RCC 7860 (cell line): Measurements from ENCODE around the gene KIAA1549.

Source experiments
- DNase-seq: peaks from one replicate; pipeline ENCODE4 v3.0.0-alpha.2; 2015; ENCODE audit warnings: low spot score
- FAIRE-seq: peaks from 2 replicates; lab custom pipeline; 2012; peaks lifted over from hg19 to GRCh38; lab: Jason Lieb, UNC

KIAA1549 gene

DNA sequence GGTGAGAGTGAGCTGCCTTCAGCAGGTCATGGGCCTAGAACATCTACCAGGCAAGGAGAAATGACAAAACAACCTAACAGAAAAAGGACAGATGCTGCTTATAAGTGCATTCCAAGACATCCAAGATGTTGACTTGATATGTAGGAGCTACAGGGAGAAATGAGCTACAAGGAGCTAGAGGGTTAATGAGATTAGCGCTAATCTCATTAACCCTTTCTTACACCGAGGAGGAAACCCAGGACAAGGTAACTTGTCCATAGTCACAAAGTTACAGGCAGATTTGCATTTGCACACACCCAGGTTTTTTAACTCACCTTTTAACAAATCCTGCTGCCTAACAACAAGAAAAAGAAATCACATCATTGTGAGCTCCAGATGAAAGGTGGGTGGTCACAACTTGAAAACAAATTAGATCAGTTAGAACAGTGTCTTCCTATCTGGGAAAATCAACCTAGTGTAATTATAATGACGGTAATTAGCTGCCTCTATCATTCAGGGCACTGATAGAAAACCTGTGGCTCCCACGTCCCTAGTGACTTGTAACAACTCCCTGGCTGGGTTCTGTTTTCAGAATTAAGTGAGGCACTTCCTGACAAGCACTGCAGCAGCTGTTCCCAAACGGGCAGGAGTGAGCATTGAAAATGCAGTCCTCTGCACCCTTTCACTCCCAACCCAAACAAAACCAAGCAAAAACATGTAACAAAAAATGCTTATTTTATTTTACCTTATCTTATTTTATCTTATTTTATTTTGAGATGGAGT, 5.7 kb downstream of the KIAA1549 start:
- FAIRE-seq (no peak), DNase-seq (no peak)

DNA sequence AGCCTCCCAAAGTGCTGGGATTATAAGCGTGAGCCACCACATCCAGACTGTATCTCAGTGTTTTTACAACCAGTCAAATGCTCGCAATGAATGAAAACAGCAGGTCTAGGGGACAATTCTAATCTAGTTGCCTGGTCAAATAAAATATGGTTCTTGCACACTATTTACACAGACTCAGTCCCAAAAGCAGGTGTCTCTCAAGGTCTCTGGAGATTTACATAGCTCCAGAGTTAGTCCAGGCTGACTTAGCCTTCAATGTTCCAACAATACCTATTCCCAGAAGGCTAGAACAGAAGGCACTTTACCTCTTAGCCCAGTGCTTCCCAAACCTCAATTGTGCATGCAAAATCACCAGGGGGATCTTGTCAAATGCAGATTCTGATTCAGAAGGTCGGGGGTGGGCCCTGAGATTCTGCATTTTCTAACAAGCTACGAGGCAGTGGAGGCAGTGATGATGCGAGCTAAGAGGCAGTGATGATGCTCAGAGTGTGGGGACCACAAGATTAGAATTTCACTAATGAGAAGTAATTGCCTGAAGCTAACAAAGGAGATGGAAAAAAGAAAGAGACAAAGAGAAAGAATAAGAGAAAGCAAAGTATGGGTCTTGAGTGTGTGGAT, 6.4 kb downstream of the KIAA1549 start:
- DNase-seq = no peak
- FAIRE-seq = no peak

DNA sequence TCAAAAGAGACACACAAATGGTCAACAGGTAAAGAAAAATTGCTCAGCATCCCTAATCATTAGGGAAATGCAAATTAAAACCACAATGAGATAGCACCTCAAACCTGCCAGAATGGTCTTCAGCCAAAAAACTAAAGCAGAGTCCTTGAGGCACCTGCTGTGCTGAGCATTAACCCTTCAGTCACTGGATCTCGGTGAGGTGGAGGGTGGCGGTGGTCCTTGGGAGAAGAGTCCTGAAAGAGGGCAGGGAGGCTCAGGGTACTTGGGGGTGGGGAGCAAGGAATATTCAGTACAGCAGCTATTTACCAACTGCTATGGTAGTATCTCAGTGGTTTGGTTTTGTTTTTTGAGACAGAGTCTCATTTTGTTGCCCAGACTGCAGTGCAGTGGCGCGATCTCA, 7.1 kb downstream of the KIAA1549 start:
- FAIRE-seq = no peak
- DNase-seq = no peak

DNA sequence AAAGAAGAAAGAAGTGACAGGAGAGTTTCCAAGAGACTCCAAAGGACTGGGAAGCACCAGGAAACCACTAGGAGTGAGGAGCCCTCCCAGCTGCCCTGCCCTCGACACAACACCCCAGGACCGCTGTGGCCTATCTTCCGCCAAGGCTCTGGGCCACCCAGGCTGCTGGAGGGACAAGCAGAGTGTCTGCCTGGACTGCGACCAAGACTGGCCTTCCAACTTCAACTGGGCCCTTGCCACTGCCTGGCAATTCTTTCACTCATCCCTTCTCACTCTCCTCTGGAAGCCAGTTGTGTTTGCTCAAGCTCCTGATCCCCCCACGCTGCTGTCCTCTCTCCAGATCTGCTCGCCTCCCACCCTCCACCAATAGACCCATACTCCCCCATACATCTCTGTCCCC, 10.2 kb downstream of the KIAA1549 start:
- DNase-seq (no peak), FAIRE-seq (no peak)

DNA sequence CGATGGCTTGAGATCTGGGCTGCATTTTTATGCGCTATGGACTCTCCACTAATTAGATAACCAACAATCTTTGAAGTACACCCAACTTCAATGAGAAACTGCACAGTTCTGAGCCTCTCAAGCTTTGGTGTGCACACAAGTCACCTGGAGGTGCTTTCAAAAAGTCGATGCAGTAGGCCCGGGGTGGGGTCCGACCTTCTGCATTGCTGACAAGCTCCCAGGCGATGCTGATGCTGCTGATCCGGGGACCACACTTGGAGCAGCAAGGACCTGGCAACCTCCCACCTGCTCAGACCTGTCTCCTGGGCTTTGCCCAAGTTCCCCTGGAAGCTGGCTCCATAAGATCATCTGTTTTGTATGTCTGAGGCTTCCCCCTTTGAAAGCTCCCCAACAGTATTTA, 10.7 kb downstream of the KIAA1549 start:
- no peak for DNase-seq
- no peak for FAIRE-seq

DNA sequence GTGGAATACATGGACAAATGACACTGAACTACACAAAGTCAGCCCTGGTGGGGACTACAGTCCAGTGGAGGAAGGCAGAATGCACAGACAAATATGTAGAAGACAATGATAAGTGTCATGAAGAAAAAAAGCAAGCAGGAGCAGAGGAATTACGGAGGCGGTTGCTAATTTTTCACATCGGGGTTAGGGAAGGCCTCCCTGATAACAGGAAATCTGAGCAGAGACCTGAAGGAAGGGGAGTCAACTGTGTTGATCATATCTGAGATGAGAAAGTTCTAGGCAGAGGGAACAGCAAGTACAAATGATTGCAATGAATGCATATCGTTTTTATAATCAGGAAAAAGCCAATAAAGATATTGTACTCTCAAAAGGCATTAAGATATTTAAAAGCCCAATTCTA, 14.0 kb downstream of the KIAA1549 start:
- no peak for DNase-seq
- no peak for FAIRE-seq

DNA sequence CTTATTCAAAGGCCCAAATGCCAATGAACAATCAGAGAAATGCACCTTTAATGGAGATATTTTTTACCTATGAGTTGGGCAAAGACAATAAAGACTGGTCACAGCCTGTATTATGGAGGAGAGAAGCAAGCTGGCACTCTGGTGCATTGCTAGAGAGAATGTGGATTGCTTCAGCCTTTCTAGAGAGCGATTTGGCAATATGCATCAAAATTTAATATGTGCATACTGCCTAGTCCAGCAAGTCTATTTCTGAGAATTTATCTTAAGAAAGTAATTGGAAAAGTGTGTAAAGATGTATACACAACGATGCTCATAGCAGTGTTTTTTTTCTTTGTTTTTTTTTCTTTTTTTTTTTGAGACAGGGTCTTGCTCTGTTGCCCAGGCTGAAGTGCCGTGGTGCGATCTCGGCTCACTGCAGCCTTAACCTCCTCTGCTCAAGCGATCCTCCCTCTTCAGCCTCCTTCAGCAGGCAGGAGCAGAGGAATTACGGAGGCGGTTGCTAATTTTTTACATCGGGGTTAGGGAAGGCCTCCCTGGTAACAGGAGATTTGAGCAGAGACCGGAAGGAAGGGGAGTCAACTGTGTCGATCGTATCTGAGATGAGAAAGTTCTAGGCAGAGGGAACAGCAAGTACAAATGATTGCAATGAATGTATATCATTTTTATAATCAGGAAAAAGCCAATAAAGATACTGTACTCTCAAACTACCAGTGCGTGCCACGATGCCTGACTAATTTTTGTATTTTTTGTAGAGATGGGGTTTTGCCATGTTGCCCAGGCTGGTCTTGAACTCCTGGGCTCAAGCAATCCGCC, 16.4 kb downstream of the KIAA1549 start:
- no peak for FAIRE-seq
- DNase-seq = no peak

DNA sequence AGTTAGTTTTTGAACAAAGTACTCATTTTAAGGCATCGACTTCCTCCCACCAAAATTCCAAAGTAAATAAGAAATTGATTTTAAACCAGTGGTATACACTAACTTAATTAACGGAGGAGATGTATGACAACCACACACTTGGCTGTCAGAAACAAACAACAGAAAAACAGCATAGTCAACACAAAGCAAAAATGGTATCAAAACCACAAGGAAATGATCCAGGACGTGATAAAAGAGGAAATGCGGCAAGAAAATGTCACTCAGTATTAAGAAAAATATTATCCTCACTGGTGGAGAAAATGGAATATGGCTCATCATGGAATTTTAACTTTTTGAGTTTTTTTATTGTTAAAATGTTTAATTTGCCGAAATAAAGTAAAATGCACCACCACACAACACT, 17.5 kb downstream of the KIAA1549 start:
- no peak for DNase-seq
- no peak for FAIRE-seq

DNA sequence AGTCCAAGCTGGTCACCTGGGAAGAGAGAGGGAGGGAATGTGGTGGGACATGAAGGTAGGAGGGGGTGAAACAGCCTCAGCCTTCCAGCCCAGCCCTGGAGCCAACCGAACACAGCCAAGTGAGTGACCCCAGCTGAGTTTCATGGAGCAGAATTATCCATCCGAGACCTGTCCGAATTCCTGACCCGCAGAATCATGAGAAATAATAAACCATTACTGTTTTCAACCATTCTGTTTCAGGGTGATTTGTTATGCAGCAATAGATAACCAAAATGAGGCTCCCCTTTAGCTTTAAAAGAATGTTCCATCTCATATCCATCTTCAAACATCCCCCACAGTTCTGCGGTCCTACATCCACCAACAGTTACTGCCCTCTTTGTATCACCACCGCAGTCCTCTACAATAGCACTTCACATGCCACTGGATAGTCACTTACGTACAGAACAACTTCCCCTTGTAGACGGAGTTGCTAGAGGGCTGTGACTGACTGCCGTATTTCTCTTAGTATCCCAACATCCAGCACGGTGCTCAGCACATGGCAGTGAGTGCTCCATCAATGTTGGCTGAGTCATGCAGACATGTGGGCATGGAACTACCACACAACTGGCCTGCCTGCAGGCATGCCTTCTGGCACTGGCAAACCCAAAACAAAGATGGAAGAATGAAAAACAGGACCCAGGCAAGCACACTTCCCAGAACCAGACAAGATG, 18.5 kb downstream of the KIAA1549 start:
- no peak for DNase-seq
- FAIRE-seq = no peak

DNA sequence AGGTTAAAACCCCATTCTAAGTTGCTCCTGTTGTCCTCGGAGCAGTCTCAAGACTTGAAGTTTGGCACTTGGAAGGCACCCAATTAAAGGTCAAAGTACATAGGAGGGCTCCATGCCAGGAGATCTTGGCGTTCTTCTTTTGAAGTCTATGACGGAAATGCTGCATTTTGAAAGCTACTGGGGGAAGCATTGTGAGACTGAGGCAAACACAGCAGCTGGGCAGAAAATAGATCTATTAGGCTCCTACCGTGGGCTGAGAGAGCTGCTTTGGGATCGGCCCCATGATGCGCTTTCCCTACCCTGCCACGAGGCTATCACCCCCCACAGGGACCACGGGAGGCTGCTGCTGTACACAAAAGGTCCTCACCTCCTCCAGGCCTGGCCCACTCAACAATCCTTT, 20.0 kb downstream of the KIAA1549 start:
- DNase-seq (no peak), FAIRE-seq (no peak)

DNA sequence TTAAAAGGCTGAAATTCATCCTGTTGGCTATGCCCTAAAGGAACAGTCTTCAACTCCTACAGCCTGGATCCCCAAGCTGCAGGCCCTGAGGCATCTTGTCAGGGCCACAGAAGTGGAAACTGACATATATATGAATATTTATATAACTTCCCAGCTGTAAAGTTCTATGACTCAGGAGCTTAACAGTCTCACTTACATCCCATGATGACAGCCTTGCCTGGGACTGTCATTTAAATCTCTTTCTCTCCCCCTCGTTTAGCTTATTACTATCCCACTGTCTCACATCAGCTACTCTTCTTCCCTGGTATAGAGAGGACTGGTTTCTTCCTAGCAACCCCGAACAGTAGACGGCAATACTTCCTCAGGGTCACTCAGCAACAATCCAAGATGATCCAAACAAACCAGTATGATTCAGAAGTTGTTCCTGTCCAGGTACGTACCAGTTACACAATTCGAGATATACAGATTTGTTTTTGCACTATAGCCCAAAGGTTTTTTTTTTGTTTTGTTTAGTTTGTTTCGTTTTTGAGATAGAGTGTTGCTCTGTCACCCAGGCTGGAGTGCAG, 22.7 kb downstream of the KIAA1549 start:
- DNase-seq = no peak
- FAIRE-seq = no peak

DNA sequence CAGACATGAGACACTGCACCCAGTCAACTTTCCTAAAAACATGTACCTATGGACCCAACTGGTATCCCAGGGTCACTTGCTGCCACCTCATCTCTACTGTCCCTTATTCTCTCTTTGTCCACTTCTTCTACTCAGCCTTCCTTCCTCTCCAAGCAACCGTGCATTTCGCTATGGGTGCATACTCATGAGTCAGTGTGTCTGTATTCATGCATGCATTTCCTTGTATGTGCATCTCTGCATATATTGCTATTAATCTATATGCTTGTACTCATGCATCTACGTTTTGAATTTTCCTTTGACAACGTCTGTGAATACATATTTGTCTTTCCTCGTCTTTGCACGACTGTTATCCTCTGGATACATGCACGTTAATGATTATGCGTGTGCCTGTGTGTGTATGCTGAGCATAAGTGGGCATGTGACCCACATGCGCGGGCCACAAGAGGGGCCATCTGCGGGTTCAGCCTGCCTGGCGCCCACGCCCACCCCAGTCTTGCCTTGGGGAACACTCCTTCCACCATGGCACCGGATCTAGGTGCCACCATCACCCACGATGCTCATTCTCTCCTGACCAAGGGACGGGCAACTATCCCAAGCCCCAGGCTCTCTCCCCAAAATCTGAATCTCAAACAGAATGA, 23.3 kb downstream of the KIAA1549 start:
- no peak for DNase-seq
- no peak for FAIRE-seq

DNA sequence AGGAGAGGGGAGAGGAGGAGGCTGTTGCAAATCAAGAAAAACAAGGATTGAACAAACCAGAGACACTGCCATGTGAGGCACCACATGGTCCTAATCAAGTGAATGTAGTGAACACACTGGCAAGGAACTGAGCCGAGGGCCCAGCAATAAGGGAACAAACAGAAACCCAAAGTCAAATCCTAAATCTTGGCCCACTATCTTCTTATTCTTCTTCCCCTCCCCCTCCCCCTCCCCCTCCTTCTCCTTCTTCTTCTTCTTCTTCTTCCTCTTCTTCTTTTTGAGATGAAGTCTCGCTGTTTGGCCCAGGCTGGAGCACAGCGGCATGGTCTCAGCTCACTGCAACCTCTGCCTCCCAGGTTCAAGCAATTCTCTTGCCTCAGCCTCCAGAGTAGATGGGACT, 24.0 kb downstream of the KIAA1549 start:
- DNase-seq (no peak), FAIRE-seq (no peak)

DNA sequence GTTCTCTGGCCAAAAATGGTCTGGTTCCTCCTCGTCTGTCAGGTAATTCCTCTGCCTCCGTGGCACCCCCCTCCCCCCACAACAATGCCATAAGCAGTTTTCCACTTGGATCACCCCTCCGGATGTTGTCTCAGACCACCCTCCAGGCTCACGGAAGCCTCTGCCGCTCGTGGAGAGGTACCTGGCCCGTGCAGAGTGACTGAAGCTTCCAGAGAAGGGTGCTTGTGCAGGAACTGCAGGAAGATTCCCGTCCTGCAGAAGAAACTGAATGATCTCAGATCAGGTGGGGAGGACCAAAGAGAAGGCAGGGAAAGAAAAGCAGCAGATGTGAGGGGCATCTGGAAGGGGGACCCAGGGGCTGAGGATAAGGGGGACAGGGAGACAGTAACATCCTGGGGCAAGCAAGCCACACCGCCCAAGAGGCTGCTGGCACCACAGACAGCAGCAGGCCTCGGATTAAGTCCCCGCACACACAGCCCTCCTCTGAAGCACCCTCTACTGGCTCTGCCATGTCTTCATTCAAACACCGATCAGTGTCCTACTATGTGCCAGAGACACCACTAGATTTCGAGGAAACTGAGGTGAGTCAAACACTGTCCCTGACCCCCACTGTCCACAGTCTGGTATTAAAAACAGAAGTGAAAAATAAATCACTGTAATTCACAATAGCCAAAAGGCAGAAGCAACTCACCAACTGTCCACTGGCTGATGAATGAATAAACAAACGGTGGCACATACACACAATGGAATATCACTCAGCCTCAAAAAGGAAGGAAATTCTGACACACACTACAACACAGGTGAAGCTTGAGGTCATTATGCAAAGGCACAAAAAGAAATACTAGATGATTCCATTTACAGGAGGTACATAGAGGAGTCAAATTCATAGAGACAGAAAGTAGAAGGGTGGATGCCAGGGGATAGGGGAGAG, 26.4 kb downstream of the KIAA1549 start:
- no peak for FAIRE-seq

DNA sequence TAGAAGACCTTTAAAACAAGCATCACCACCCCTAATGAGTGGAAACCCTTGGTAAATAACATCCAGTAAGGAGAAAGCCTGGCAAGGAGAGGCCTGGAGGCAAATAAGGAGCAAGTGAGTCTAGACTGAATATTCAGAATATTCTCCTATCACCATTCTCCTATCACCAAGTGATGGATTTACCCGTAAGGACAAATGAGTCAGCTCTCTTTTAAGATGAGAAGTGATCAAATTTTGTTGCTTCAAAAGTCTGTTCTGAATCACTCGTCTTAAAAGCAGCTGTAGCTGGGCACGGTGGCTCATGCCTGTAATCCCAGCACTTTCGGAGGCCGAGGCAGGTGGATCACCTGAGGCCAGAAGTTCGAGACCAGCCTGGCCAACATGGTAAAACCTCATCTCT, 28.4 kb downstream of the KIAA1549 start:
- FAIRE-seq = no peak

More for the DNA sequence above, 26.4 kb downstream of the KIAA1549 start:
- DNase-seq = no peak

DNA sequence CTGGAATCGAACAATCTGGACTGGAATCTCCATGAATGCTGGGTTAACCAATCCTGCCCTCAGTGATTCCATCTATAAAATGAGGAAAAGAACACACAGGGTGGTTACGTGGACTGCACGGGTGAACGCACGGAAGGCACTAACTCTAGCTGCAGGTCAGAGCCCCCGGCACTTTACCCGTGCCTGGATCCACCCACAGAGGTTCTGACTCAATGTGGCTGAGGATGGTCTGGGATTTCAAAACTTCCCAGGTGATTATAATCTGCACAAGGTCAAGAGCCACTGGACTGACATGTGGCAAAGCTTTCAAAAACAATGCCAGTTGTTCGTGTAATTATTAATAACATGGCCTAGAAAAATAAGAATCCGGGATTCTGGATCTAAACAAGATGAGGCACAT, 29.2 kb downstream of the KIAA1549 start:
- peak; percentile 71 for FAIRE-seq
- peak; percentile 62 for DNase-seq

More for the DNA sequence above, 28.4 kb downstream of the KIAA1549 start:
- no peak for DNase-seq

DNA sequence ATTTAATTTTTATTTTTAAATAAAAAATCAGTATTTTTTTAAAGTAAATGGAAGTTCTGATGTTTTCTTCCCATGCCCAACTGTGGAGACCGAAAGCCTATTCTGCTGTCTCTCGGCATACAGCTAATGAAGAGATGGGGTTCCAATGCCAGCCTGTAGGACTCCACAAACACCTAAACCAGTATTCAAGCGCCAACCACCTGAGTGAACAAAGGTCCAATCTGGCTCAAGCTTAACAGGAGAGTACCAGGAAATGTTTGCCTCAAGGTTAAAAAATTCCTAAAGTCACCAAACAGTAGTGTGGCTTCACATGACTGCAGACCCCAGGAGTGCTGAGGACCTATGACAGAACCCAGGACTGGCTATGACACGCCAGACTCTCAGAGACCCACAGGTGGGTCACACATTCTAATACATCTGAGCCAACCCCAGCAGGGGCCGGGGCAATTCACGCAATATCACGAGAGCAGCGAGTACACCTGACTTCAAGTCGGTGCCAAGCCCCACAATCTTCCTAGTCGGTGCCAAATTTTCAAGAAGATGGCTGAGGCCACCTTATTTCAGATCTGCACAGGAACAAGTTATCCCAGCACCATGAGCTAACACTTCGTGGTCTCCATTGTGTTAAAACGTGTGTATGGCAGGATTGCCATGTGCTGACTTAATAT, 31.6 kb downstream of the KIAA1549 start:
- FAIRE-seq (no peak), DNase-seq (no peak)

DNA sequence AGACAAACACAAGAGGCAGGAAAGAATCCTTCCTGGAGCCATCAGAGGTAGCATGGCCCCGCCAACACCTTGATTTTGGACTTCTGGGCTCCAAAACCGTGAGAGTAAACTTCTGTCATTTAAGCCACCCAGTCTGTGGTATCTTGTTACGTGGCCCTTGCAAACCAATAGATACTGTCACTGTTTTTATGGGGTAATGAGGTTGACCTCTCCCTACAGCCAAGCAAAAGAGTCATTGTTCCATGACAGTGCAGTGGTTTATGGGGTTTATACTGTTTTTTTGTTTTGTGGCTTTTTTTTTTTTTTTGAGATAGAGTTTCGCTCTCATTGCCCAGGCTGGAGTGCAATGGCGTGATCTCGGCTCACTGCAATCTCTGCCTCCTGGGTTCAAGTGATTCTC, 32.8 kb downstream of the KIAA1549 start:
- FAIRE-seq (no peak), DNase-seq (no peak)

DNA sequence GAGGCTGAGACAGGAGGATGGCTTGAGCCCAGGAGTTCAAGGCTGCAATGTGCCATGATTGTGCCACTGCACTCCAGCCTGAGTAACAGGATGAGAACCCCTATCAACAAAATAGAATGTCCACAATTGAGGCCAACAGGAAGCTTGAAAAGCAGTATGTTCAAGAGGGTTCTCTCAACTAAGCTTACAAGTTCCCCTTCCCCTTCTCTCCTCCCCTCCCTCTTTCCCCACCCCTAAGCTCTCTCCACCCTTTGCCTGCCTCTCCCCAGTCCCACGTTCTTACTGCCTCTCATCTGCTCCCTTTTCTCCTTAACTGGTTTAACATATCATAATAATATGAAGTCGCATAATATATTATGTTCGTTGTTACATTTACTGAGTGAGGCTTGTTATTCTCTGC, 35.4 kb downstream of the KIAA1549 start:
- DNase-seq = no peak
- FAIRE-seq = no peak
